Measurements from ENCODE around the gene PPM1F. TPM values are rescaled to one million over a fixed set of nuclear protein-coding genes. Genes with fewer than 3 reads are reported as not detected.

Gene PPM1F
- total RNA-seq, 1 experiment from 2014 or later, result 21.1 TPM

DNA sequence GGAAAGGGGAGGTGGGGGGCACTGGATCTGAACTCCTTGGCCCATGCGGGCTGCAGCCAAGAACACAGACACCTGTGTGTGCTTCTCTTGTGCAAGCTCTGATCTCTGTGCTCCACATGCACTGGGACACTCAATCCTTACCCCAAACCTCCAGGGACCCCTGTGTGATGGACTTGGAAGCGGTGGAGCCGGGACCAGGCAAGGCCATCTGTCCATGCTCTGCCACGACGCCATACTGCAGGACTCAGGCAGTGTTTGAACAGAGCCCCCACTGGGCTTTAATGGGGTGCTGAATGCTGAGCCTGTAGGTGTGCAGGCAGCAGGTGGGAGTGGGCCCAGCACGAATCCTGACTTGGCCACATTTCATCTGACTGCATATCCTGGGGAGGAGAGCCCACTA lies 23.4 kb downstream of the PPM1F start:
- H4K91ac ChIP-seq (ENCODE audit: insufficient read length, low read depth, low read length), result no peak overlapping the region
- no peak overlapping the region for H2BK120ac ChIP-seq (ENCODE audit: low read depth, low read length, poor library complexity, severe bottlenecking)
- no peak for DNase-seq
- H3K18ac ChIP-seq (ENCODE audit: insufficient read length, low read depth, low read length), result no peak overlapping the region
- H3K27me3 Mint-ChIP-seq (ENCODE audit: low read depth), result no peaks in the 10 kb centered on the region
- no peak overlapping the region for H2BK5ac ChIP-seq (ENCODE audit: insufficient read length, low read length)
- no peak overlapping the region for H3K14ac ChIP-seq (ENCODE audit: insufficient read depth, low read length)
- H3K4me2 ChIP-seq (ENCODE audit: insufficient read depth, insufficient read length, low read length), result no peak overlapping the region
- no CpG with 5 or more reads among the region's 6 CpGs for WGBS (ENCODE audit: extremely low coverage, insufficient read length, low lambda C conversion rate)
- H4K20me1 ChIP-seq (ENCODE audit: control insufficient read depth, insufficient read depth, insufficient read length), result no peaks in the 10 kb centered on the region
- no peak overlapping the region for H2BK12ac ChIP-seq (ENCODE audit: insufficient read length, low read depth, low read length)
- TF ChIP-seq CTCF (conservative IDR thresholded peaks at IDR 0.05), result no peak
- no peak overlapping the region for H2AFZ ChIP-seq (ENCODE audit: low read length)
- peak overlapping the region in 2 of 3 experiments; percentile 14 to 20; a peak in 2 of 7 replicates for H3K27ac Mint-ChIP-seq
- H3K79me1 ChIP-seq (ENCODE audit: insufficient read depth, low read depth, low read length, poor library complexity, severe bottlenecking), result no peaks in the 10 kb centered on the region
- H2BK15ac ChIP-seq (ENCODE audit: low read depth, low read length), result no peak overlapping the region
- H3K23me2 ChIP-seq (ENCODE audit: insufficient read length, low read depth, low read length, poor library complexity, severe bottlenecking), result no peaks in the 10 kb centered on the region
- H3K56ac ChIP-seq (ENCODE audit: insufficient read length, low read depth, low read length), result no peak overlapping the region
- H3K4me3 Mint-ChIP-seq, result no peak overlapping the region
- no peaks in the 10 kb centered on the region for H3K27me3 ChIP-seq (ENCODE audit: insufficient read depth, low read length)
- no peak overlapping the region for H2BK20ac ChIP-seq (ENCODE audit: low read depth, low read length, poor library complexity, severe bottlenecking)
- peaks cover 36 to 46% of the 10 kb centered on the region in 2 experiments for H3K4me1 Mint-ChIP-seq
- H3K36me3 Mint-ChIP-seq (ENCODE audit: insufficient read depth in 1 of 3, low read depth in 3 of 3), result peaks cover 0 to 29% (median 26%) of the 10 kb centered on the region in 3 experiments; a peak in 6 of 7 replicates
- H4K5ac ChIP-seq (ENCODE audit: insufficient read length, low read depth, low read length), result no peak overlapping the region
- H3K4me1 ChIP-seq (ENCODE audit: insufficient read depth, low read length), result peaks cover 4% of the 10 kb centered on the region; the same call in 1 of the 2 replicates
- H3K79me2 ChIP-seq (ENCODE audit: insufficient read depth, low read length), result no peaks in the 10 kb centered on the region
- H3K9me3 ChIP-seq (ENCODE audit: control insufficient read depth, low read depth, low read length), result no peaks in the 10 kb centered on the region
- H3K27ac ChIP-seq (ENCODE audit: insufficient read length, low read depth, low read length), result no peak overlapping the region
- no peak overlapping the region for H4K8ac ChIP-seq (replicated peaks; ENCODE audit: insufficient read length, low read depth, low read length)
- no peaks in the 10 kb centered on the region for H3K9me3 Mint-ChIP-seq
- no peak overlapping the region for H3K9ac ChIP-seq (ENCODE audit: extremely low read depth, insufficient read length, low read length)
- no peak overlapping the region for H3T11ph ChIP-seq (ENCODE audit: low read length)
- H3K4ac ChIP-seq (ENCODE audit: low read depth, low read length), result no peak overlapping the region
- no peak overlapping the region for H2AK5ac ChIP-seq (ENCODE audit: insufficient read length, low read length)
- no peak overlapping the region for H3K23ac ChIP-seq (ENCODE audit: insufficient read length, low read depth, low read length)

Data from H9 (cell line).